GM19324 (cell line): Measurements from ENCODE around the gene TOX2.

ENCODE experiments used
- ATAC-seq: cut with Tn5 transposase; IDR thresholded peaks from one replicate; pipeline ENCODE4 v1.9.1; 2021; ENCODE audit warnings: mild to moderate bottlenecking, moderate library complexity; ENCODE audit not compliant: unreplicated experiment, low FRiP score

TOX2 gene

GRCh38 chr20:43915211-43916072 lies 790 bp downstream of the TOX2 start:
- ATAC-seq: no peak

- ATAC-seq: no peak
These were observed 1.6 kb downstream of the TOX2 start for GRCh38 chr20:43916073-43916880.

- no peak for ATAC-seq
These were observed 2.3 kb downstream of the TOX2 start for GRCh38 chr20:43916881-43917371.

- no peak for ATAC-seq
These were observed 2.7 kb downstream of the TOX2 start for GRCh38 chr20:43917380-43917779.

GRCh38 chr20:43919686-43920403 lies 5.2 kb downstream of the TOX2 start:
- no peak for ATAC-seq

GRCh38 chr20:43920797-43921196 lies 6.1 kb downstream of the TOX2 start:
- no peak for ATAC-seq

GRCh38 chr20:43921227-43921780 lies 6.7 kb downstream of the TOX2 start:
- ATAC-seq: no peak

- ATAC-seq: no peak
These were observed 8.0 kb downstream of the TOX2 start for GRCh38 chr20:43922614-43923013.

- no peak for ATAC-seq
These were observed 8.7 kb downstream of the TOX2 start for GRCh38 chr20:43923322-43923721.

GRCh38 chr20:43923917-43924316 lies 9.3 kb downstream of the TOX2 start:
- no peak for ATAC-seq

GRCh38 chr20:43925215-43925614 lies 10.6 kb downstream of the TOX2 start:
- no peak for ATAC-seq

GRCh38 chr20:43925801-43926200 lies 11.1 kb downstream of the TOX2 start:
- no peak for ATAC-seq

- ATAC-seq: no peak
These were observed 11.8 kb downstream of the TOX2 start for GRCh38 chr20:43926287-43927050.

- ATAC-seq: no peak
These were observed 17.3 kb downstream of the TOX2 start for GRCh38 chr20:43931976-43932375.

- ATAC-seq: no peak
These were observed 20.2 kb downstream of the TOX2 start for GRCh38 chr20:43934833-43935232.

GRCh38 chr20:43936104-43936770 lies 21.6 kb downstream of the TOX2 start:
- no peak for ATAC-seq

- no peak for ATAC-seq
These were observed 22.2 kb downstream of the TOX2 start for GRCh38 chr20:43936805-43937204.

GRCh38 chr20:43937591-43937990 lies 22.9 kb downstream of the TOX2 start:
- no peak for ATAC-seq

GRCh38 chr20:43938017-43938655 lies 23.5 kb downstream of the TOX2 start:
- ATAC-seq: no peak
